NCI-H82 (cell line): ENCODE measurements around the gene IL1A.
"Not testable (repeated sequence)": the region's sequence is repeated elsewhere in the genome, so short reads cannot be mapped to it uniquely, and the experiment has no call there.

Source experiments
- DNase-seq: peaks from one replicate; lab custom pipeline; 2025; lab: John Stamatoyannopoulos, UW

IL1A gene, protein sequence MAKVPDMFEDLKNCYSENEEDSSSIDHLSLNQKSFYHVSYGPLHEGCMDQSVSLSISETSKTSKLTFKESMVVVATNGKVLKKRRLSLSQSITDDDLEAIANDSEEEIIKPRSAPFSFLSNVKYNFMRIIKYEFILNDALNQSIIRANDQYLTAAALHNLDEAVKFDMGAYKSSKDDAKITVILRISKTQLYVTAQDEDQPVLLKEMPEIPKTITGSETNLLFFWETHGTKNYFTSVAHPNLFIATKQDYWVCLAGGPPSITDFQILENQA

GRCh38 chr2:112784199-112785189 lies at the start of gene IL1A:
Gene IL1A (minus strand): TSS chr2:112784493. CDS start chr2:112783770, 723 bp downstream.
- peak; percentile 84 for DNase-seq

- DNase-seq, result no peak
These were observed 49.7 kb upstream of the IL1A start for GRCh38 chr2:112833976-112834375.

GRCh38 chr2:112833639-112833931 lies 49.3 kb upstream of the IL1A start:
- DNase-seq, result not testable (repeated sequence)

DNA sequence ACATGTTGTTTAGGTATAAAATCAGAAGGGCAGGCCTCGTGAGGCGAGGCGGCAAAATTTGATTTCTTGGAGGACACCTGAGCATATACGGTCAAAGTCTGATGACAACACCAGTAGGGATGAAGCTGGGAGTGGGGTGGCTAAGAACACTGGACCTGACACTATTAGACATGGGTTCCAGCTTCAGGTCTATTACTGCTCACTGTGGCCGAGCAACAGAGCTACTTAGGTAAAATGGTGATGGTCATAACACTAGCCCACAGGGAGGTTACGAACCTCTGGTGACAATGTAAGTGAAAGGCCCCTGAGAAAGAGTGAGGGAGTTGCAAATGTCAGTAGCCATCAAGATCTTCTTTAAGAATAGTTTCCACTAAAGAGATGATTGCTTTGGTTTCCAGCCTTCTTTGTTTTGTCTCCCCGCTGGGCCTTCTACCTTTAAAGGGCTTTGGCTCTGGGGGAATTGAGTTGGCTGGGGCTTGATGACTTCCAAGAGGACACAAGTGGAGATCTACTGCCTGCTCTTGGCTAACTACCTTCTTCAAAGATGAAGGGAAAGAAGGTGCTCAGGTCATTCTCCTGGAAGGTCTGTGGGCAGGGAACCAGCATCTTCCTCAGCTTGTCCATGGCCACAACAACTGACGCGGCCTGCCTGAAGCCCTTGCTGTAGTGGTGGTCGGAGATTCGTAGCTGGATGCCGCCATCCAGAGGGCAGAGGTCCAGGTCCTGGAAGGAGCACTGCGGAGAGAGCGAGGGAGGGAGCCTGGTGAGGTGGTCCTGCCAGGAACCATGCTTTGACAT lies 48.7 kb upstream of the IL1A start:
- DNase-seq, result no peak

DNA sequence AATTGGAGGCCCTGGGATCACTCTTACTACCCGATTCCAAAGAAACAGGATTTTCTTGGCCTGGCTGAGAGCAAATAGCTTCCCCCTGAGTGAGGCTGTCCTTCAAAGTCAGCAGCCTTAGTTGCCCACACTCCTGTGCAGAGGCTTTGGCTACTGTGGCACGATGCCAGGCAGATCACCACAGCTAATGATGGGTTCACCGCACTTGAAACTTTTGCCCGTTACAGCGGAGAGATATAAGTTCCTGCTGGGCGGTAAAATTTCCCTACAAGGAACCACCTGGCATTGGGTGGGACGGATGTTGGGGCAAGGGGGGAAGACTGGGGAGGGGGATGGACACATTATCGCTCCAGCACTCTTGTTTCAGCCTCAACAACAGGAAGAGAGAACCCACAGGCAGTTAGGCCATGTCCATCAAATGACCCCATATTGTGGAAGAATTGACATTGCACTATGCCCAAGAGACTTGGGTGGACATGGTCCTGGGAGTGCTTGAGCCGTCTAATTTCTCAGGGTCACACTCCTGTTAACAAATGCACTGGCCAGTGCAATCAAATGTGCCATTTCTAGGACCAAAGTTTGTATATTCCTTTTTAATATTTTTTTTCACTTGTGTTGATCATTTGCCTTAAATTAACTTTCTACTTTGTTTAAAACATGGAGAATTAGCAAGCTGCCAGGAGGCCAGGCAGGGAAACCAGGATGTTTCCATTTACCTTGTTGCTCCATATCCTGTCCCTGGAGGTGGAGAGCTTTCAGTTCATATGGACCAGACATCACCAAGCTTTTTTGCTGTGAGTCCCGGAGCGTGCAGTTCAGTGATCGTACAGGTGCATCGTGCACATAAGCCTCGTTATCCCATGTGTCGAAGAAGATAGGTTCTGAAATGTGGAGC lies 47.9 kb upstream of the IL1A start:
- DNase-seq, result no peak

DNA sequence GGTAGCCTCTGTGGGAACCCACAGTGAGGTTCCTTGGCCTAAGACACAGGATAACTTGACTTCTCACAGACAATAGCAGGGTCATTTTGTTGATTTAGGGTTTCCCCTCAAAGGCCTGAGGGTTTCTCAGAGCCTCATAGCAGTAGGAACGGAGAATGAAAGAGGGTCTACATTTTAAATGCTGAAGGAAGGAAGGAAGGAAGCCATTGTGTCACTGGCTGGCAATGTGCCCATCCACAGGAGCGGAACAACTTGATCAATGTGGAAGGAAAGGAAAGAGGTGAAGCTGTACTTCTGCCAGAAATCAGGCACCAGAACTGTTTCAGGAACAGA lies 47.2 kb upstream of the IL1A start:
- DNase-seq, result no peak

DNA sequence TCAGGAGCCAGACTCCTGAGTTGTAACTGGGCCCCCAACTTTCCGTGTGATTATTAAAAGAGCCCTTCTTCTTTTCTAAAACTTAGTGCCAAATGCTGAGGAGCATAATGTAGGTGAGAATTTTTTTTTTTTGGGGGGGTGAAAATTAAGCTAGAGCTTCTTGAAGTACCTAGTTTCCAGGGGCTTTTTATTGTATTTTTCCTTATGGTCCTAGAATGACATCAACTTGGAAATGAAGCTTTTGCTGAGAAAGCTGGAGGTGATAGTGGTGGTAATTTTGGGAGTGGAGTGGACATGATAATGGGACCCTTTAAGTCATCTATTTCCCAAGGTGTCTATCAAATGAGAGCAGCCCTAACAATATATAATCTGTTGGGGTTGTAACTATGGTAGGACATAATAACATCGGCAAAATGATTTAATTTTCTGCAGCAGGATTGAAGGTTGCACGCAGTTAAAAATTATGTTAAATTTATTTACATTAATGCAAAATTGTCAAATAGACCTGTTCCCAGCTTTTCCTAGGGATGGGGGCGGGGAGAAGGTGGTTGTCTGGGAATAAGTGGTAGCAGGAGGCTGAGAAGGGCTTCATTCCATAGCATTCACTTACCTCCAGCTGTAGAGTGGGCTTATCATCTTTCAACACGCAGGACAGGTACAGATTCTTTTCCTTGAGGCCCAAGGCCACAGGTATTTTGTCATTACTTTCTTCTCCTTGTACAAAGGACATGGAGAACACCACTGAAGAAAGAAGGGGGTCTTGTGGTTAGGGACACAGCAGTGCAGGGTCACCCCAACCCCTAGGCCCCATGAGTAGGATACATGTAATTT lies 46.6 kb upstream of the IL1A start:
- no peak for DNase-seq

DNA sequence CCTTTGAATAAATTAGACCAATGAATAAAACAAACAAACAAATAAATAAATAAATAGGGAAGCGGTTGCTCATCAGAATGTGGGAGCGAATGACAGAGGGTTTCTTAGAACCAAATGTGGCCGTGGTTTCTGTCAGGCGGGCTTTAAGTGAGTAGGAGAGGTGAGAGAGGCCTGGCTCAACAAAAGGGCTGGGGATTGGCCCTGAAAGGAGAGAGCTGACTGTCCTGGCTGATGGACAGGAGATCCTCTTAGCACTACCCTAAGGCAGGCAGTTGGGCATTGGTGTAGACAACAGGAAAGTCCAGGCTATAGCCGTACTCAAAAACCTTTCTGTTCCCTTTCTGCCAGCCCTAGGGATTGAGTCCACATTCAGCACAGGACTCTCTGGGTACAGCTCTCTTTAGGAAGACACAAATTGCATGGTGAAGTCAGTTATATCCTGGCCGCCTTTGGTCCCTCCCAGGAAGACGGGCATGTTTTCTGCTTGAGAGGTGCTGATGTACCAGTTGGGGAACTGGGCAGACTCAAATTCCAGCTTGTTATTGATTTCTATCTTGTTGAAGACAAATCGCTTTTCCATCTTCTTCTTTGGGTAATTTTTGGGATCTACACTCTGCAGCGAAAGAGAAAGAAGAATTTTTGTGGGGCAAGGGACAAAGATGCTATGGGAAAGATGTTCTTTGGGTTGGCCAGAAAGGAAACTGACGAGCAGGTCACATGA lies 45.8 kb upstream of the IL1A start:
- no peak for DNase-seq

- no peak for DNase-seq
These were observed 45.0 kb upstream of the IL1A start for GRCh38 chr2:112829101-112829960.

DNA sequence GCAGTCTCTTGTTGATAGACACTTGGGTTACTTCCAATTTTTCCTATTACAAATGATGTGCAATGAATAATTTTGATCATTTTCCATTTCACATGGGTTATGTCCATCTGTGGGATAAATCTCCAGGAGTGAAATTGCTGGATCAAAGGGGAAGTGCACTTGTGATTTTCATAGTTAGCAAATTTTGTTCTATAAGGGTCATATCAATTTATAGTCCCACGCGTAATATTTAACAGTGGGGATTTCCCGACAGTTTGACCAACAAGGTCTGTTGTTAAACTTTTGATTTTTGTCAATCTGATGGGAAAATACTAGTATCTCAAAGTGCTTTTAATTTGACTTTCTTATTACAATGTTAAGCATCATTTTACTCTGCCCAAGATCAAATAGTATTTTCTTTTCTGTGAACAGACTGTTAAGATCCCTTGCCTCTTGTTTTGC lies 44.0 kb upstream of the IL1A start:
- DNase-seq, result no peak

DNA sequence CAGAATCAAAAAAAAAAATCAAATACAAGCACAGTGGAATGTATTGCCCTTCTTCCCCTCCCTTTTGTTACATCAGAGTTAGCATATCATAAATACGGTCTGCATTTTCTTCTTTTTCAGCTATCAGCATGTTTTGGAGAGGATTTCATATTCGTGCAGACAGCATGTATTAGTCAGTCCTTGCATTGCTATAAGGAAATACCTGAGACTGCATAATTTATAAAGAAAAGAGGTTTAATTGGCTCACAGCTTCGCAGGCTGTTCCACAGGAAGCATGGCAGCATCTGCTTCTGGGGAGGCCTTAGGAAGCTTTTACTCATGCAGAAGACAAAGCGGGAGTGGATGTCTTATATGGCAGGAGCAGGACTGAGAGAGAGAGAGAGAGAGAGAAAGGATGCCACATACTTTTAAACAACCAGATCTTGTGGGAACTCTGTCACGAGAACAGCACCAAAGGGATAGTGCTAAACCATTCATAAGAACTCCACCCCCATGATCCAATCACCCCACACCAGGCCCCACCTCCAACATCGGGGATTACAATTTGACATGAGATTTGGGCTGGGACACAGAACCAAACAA lies 43.4 kb upstream of the IL1A start:
- DNase-seq, result peak; percentile 4

GRCh38 chr2:112827009-112827408 lies 42.7 kb upstream of the IL1A start:
- peak; percentile 3 for DNase-seq

GRCh38 chr2:112825706-112826105 lies 41.4 kb upstream of the IL1A start:
- no peak for DNase-seq

DNA sequence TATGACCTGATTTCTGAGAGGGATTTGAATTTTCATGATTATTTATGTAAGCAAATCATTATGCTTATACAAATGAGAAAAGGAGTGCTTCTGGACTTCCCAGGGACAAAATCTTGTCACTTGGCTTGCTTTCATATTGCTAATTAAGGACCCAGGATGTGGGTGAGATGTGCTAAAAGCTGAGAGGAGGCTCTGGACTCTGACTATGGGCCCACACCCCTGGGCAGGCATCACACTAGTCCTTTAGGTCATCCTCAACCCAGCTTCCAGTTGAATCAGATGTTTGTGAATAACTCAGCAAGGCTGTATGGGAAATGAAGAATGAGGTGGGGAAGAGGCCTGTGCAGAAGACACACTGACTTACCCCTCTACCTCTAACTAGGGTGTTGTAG lies 40.4 kb upstream of the IL1A start:
- no peak for DNase-seq

DNA sequence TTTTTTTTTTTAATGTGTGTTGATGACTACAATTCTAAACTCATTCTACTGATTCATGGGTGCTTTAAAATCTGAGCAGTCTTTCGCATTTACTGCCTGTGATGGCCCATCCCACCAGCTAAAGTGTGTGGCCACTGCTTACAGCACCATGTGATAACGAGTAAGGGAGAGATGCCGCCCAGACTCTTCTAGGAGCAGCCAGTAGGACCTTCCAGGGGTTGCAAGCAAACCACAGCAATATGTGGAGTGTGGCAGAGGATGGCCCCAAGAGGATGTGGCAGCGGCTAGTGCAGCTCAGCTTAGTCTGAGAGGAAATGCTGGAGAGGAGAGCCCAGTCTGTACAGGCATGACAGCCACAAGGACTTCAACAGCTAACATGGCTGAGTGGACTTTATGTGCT lies 37.4 kb upstream of the IL1A start:
- DNase-seq, result no peak

DNA sequence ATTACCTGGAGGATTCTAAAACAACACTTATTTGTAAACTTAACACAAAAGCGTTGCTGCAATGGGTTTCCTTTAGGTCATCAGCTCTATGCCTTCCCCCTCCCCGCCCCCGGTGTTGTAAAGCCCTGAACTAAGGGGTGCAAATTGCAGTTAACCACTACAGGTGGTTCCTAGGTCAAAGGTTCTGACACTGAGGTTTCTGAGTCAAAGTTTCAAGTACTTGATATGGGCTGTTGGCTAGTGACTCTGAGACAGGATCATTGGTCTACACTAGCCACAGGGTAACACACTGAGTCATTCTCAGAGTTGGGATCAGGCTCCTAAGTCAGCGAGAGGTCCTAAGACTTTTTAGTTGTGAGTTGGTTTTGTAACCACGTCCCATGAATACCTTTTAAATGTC lies 36.8 kb upstream of the IL1A start:
- DNase-seq, result no peak

- DNase-seq, result no peak
These were observed 36.0 kb upstream of the IL1A start for GRCh38 chr2:112820343-112820742.

GRCh38 chr2:112819081-112819480 lies 34.8 kb upstream of the IL1A start:
- DNase-seq, result no peak
